Common myeloid progenitor, CD34-positive (primary cell): Measurements from ENCODE around the gene FAM25G.
A peak's percentile ranks its signal among the peaks of the same experiment; 100 is the strongest.

Source experiments
- CTCF ChIA-PET: fragments of 350-600 bp; sonication (Branson Sonifier 250); formaldehyde crosslinking; loops from one replicate; lab custom pipeline; 2021; ENCODE audit warnings: antibody characterized with exemption; lab: Charles Lee
- POLR2A ChIA-PET: fragments of 350-600 bp; sonication (Branson Sonifier 250); formaldehyde crosslinking; loops from one replicate; lab custom pipeline; 2021; ENCODE audit warnings: antibody characterized with exemption; lab: Charles Lee
- DNase-seq, 3 donors: peaks; one replicate each; pipeline versions ENCODE4 v3.0.0 to v3.0.0-alpha.2; 2013
- H3K27ac ChIP-seq, 2 experiments: 1 replicate in 1 of 2; 2 replicates in 1 of 2; pipeline ENCODE4 v1.7.0; 2013; ENCODE audit warnings: inconsistent platforms in 2 of 2, low read length in 2 of 2, mild to moderate bottlenecking in 2 of 2, low read depth in 1 of 2, moderate library complexity in 1 of 2; ENCODE audit not compliant: severe bottlenecking in 2 of 2, insufficient read depth in 1 of 2, poor library complexity in 1 of 2
- H3K27me3 ChIP-seq, 5 experiments: replicated peaks in 2 of 5; 1 replicate in 3 of 5; 2 replicates in 2 of 5; pipeline versions ENCODE4 v1.6.1 to v1.7.0; 2013; ENCODE audit warnings: low read length in 4 of 5, mild to moderate bottlenecking in 2 of 5, moderate library complexity in 2 of 5, inconsistent platforms in 1 of 5; ENCODE audit not compliant: insufficient read depth in 5 of 5, control insufficient read depth in 4 of 5
- H3K36me3 ChIP-seq, 4 experiments: 1 replicate in 2 of 4; 2 replicates in 2 of 4; pipeline versions ENCODE4 v1.6.1 to v1.7.0; 2013; ENCODE audit warnings: low read length in 3 of 4, control low read depth in 1 of 4, mild to moderate bottlenecking in 1 of 4; ENCODE audit not compliant: control insufficient read depth in 4 of 4, insufficient read depth in 4 of 4
- H3K4me1 ChIP-seq, 4 experiments: 1 replicate in 3 of 4; 2 replicates in 1 of 4; pipeline versions ENCODE4 v1.6.1 to v1.7.1; 2013; ENCODE audit warnings: low read length in 3 of 4, mild to moderate bottlenecking in 3 of 4, control low read depth in 1 of 4, inconsistent platforms in 1 of 4, moderate library complexity in 1 of 4; ENCODE audit not compliant: control insufficient read depth in 4 of 4, insufficient read depth in 4 of 4; ENCODE audit errors: control extremely low read depth in 1 of 4
- H3K4me3 ChIP-seq, 7 experiments: 1 replicate in 4 of 7; 2 replicates in 3 of 7; pipeline versions ENCODE4 v1.5.1 to v1.7.0; 2013; ENCODE audit warnings: mild to moderate bottlenecking in 7 of 7, low read length in 6 of 7, moderate library complexity in 6 of 7, inconsistent platforms in 2 of 7, low read depth in 2 of 7, control low read depth in 1 of 7; ENCODE audit not compliant: insufficient read depth in 4 of 7, control insufficient read depth in 1 of 7; ENCODE audit errors: extremely low read depth in 1 of 7
- H3K9me3 ChIP-seq, 5 experiments: 1 replicate in 4 of 5; 2 replicates in 1 of 5; pipeline versions ENCODE4 v1.6.1 to v1.7.1; 2013; ENCODE audit warnings: low read length in 4 of 5, mild to moderate bottlenecking in 2 of 5, inconsistent platforms in 1 of 5, low read depth in 1 of 5, moderate library complexity in 1 of 5; ENCODE audit not compliant: control insufficient read depth in 4 of 5, insufficient read depth in 2 of 5; ENCODE audit errors: control extremely low read depth in 1 of 5
- WGBS: methylation state at CpG from one replicate; pipeline ENCODE4 v1.1.5; 2013; ENCODE audit not compliant: insufficient coverage; 5-methylcytosine and 5-hydroxymethylcytosine counted together

FAM25G gene

GRCh38 chr10:47440207-47440606, 51.3 kb downstream of the FAM25G start:
- CTCF ChIA-PET, result interaction anchor here (1.6 to 2.1 kb wide), 2 partner anchors 10 to 14 kb away, joined by 4 to 9 read pairs; no protein-coding TSS in a partner anchor
- no peaks in the 10 kb centered on the region for H3K27me3 ChIP-seq

GRCh38 chr10:47438857-47439474, 52.5 kb downstream of the FAM25G start:
- H3K4me1 ChIP-seq, result no peaks in the 10 kb centered on the region
- no peaks in the 10 kb centered on the region for H3K36me3 ChIP-seq
- no peak overlapping the region for H3K27ac ChIP-seq
- 85% methylated on average over 4 of the region's 6 CpGs for WGBS
- POLR2A ChIA-PET, result no interaction called here
- CTCF ChIA-PET, result interaction anchor here (0.7 to 1.7 kb wide), 4 partner anchors 11 to 86 kb away, joined by 3 to 13 read pairs (median 3); no protein-coding TSS in a partner anchor
- peaks cover 0 to 3% (median 0%) of the 10 kb centered on the region in 5 experiments for H3K9me3 ChIP-seq
- DNase-seq, result peak; percentile 28 to 64 (median 59)
- no peak overlapping the region for H3K4me3 ChIP-seq
- H3K27me3 ChIP-seq, result no peaks in the 10 kb centered on the region

More at GRCh38 chr10:47440207-47440606, 51.3 kb downstream of the FAM25G start:
- POLR2A ChIA-PET, result no interaction called here
- H3K4me1 ChIP-seq, result no peaks in the 10 kb centered on the region
- DNase-seq, result no peak
- no peaks in the 10 kb centered on the region for H3K36me3 ChIP-seq
- 98% methylated on average over 3 of the region's 4 CpGs for WGBS
- no peak overlapping the region for H3K4me3 ChIP-seq
- peaks cover 0 to 10% (median 2%) of the 10 kb centered on the region in 5 experiments for H3K9me3 ChIP-seq
- H3K27ac ChIP-seq, result no peak overlapping the region
